GM18507 (cell line): ENCODE data around the gene NPAS3.

Experiments
- DNase-seq: peaks from one replicate; pipeline ENCODE4 v3.0.0; 2011; ENCODE audit warnings: low read depth; ENCODE audit not compliant: insufficient read length; ENCODE audit errors: extremely low spot score
- FAIRE-seq: peaks from 2 replicates; lab custom pipeline; 2011; peaks lifted over from hg19 to GRCh38; lab: Jason Lieb, UNC

NPAS3 gene

DNA sequence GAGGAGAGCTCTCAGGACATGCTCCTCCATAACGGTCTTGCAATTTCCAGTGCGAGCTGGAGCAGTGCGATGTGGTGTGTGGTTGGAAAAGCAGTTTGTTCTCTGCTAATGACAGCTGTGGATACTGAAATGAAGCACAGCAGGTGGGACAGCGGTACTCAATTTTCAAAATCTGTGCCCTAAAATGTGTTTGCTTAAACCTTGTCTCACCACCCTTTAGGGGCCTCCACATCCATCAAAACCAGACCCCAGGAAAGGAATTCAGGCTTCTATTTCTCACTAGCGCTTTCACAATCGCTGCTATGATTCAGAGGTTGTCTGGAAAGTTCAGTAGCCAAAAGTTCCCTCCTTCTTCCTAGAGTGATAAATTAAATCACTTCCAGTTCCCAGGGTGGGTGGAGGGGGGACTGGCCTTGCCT is 571.4 kb downstream of the NPAS3 start:
- no peak for DNase-seq
- no peak for FAIRE-seq

DNA sequence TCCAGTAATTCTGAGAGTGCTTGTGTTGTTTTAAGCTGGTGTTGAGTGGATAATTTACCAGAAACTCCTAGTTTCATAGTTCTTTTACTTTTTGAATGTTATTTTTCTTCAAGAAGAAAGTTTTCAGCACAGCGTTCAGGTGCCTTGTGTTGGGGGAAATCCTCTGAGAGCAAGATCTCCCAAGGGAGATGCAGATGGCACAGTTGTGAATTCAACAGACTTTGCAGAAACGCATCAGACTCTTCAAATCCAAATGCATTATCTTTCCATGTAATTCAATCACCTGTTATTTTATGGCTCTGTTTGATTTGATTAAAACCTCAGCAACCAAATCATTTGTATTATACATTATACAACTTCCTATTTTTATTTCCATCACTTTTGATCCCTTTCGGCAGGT is 572.3 kb downstream of the NPAS3 start:
- no peak for DNase-seq
- FAIRE-seq = no peak

DNA sequence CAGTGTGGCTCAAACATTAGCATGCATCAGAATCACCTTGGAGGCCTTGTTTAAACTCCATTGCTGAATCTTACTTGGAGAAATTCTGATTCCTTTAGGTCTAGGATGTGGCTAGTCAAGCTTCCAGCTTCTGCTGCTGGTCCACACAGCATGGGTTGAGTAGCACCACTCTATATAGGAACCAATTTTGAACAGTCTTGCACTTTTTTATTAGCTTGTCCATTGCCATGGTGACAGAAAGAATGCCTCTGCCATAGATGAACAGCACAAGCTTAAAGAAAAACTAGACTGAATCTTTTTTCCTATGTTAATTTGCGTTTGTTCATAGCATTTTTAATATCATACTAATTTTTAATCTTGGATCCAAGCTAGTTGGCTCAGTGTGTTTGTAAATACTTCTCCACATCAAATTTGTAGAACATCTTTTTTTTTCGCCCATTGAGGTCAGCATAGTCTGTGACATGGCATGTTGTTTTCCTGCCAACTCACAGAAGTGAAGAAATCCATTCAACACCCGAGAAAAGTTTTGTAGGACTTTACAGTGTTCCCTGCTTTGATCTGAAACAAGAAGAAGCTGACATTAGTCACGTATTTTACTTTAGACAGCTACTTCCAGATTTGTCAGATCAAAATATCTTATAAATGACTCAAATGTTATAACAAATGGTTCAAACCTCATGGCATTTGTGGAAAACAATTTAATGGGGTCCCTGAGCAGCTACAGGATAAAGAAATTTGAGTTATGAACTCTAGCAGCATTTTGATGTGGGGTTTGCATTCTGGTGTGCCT is 573.4 kb downstream of the NPAS3 start:
- DNase-seq (no peak), FAIRE-seq (no peak)

DNA sequence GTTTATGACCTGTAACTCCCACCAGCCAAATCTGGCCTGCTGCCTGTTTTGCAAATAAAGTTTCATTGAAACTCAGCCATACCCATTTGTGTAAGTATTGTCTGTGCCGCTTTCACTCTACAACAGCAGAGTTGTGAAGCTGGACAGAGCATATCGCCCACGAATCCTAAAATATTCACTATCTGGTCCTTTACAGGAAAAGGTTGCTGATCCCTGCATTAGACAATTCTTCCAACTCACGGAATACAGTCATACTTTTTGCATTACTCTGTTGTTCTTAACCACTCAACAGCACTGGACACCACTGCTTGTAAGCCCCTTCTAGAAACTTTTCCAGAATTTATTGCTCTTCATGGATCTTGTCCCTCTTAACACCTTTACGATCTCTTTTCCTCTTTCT is 576.8 kb downstream of the NPAS3 start:
- DNase-seq (no peak), FAIRE-seq (no peak)

DNA sequence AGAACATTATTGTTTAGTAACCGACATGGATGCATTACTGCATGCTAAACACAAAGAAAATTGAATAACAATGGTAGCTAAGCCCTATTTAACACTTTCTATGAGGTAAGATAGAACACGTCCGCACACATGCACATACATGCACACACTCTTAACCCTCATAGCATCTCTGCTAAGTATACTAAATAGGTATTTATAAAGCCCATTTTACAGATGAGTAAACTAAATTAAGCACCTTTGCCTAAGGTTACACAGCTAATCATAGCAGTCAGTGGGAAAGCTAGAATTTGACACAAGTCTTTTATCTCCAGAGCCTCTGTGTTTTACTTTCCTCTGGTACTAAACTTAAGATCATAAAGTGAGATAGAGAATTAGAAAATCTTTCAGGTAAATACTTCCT is 577.2 kb downstream of the NPAS3 start:
- no peak for DNase-seq
- FAIRE-seq = no peak

DNA sequence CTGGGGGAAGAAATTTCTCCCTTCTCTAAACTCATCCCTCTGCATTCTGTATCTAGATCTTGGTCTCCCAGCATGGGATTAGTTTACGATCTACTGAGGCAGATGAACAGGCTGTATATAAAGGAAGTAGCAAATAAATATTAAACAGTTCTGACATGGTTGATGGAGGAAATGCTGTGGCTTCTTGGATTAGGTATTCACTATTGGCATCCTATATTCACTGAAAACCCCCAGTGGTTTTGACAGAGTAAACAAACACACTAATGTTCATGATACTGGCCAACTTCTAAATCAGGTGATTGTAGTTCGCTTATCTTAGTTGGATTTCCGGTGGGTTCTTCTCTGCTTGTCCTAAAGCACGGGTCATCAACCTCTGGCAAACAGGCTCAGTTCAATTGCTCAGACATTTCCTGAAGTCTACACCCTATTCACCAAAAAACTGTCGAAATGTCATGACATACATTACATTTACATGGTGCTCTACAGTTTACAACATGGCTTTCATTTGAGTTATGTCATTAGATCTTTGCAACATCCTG is 578.3 kb downstream of the NPAS3 start:
- no peak for FAIRE-seq
- no peak for DNase-seq

DNA sequence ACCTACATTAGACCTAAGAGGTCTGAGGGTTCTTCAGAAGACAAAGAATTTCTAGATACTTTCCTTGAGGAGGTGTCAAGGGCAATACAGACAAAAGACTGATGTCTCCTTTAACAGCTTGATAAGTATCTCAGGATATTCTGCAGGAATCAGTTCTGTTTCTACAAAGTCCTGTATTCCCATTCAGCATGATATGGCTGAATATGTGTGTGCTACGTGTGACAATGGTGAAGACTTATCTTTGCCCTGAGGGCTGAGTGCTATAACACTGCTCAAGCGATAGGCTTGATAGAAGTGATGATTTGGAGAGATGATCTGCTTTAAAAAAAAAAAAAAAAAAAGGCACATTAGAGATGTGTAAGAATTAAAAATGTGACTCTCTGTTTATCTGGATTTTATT is 582.5 kb downstream of the NPAS3 start:
- DNase-seq = no peak
- FAIRE-seq = no peak

DNA sequence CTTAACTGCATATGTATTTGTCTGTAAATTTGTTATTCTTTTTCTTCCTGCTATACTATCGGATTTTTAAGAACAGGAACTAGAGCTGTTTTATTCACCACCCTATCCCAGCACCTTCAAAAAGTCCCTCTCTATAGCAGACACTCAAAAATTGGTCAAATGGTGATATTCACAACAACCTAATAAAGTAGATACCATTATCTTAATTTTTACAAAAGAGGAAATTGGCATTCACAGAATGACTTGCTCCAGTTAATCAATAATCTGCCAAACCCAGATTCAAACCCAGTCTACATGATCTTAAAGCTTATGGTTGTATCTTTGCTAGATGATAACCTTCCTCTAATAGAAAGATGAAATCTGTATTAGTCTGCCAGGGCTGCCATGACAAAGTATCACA is 585.6 kb downstream of the NPAS3 start:
- FAIRE-seq (no peak), DNase-seq (no peak)

DNA sequence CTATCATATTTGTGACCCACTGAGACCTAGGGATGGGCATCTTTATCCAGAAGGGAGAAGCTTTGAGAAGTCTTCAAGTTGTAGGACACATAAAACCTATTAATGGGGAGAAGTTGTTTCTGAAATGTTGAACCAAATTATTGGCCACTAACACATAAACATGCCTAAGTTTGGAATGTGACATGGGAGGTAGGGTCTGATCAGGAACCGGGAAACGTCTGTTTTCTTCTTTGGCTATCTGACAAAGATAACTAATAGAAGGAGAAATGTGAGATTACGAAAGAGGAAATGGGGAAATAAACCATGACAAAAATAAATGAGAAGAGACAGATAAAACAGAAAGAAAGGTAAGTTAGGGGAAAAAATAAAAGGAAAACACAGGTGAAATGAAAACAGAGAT is 586.9 kb downstream of the NPAS3 start:
- DNase-seq (no peak), FAIRE-seq (no peak)

DNA sequence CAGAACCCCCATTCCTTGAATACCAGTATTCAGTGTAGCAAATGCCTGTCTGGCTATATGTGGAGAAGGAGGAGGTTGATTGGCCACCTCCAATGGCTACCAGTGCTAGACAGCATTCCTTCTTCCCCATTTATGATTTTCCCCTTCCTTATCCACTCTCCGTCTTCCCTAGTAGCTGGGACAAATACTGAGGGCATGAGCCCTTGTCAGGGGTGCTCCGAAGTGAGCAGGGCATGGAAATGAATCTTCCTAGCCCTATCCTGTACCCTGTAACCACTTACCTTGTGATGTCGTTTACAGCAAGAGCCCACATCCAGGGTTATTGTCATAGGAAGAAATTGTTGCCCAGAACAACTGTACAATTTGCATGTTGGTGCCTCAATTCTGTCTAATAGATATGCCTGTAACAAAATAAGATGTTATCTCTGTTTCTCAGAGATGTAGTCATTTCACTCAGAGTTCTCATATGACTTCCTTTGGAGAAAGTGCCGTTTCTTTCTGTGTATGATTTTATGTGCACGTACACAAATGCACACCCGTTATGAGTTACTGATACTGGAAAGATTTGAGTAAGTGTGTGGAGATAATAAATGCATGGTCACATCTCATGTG is 588.5 kb downstream of the NPAS3 start:
- FAIRE-seq = no peak
- no peak for DNase-seq

DNA sequence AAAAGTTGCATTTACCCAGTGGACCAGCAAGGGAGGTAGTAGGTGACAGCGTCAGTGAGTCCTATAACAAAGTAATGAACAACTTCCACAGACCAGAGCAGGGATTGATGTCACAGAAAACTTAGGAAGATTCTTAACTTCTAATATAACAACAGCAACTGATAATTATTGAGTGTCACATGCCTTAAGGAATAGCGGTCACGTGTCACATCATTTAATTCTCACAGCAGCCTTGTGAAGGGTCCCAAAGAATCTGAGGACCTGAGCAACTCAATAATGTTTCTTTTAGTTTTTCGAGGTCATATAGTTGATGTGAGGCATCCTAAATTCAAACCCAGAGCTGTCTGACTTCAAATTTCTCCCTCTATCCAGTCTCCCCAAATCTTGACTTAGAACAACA is 590.0 kb downstream of the NPAS3 start:
- no peak for DNase-seq
- no peak for FAIRE-seq

DNA sequence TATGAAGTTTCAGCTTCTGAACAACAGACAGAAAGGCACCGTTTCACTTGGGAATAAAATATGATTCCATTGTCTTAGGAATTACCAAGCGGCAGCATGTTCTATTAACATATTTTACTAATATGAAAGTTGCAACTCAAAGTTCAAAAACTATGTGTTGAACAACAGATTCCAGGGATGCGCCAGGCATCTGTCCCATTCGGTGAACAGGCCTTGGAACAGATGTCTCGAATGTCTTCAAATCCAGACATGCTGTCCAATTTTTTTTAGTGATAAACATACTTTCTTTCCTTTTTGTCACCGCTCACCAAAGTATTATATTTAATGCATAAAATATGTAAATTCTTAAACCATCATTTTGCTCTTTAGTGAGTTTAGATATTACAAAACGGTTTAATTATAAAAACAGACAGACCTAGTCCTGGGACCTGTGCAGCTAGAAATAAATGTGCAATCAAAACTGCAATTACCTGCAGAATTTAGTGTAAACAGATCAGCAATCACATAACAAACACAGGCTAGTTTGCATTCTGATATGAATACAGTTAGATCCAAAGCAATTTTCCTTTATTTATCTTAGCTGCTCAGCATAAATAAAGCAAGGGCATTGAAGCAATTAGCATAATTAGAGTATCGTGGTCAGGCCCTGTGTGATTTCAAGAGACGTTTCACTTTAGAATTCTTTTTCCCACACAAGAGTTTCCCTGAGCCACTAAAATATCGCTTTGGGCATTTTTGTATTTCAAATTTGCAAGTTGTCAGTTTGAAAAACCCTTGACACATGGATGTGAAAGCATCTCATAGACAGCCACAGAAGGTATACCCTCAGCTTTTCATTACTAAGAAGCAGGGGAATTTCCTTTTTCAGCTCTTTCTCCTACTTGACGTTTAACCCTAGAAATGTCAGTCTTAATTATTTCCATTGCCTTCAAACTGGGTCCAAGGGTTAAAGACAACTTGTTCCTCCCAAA is 591.4 kb downstream of the NPAS3 start:
- DNase-seq (no peak), FAIRE-seq (no peak)

DNA sequence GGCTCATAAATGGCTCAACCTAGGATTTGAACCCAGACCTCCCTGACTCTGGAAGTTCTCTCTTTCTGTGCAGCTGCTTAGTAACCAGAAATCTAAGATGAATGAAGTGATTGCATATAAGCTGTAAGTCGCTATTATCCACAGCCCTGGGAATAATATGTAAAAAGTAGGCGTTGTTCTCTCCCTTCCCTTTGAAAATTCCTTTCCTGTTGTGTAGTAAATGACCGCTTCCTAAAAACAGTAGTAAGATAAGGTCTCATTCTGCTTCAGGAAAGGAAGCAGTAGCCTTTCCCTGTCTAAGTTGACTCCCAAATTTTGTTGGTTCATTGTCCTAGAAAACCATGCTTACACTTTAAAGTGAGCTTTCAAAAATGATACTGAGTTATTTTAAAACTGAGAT is 593.9 kb downstream of the NPAS3 start:
- no peak for DNase-seq
- no peak for FAIRE-seq

DNA sequence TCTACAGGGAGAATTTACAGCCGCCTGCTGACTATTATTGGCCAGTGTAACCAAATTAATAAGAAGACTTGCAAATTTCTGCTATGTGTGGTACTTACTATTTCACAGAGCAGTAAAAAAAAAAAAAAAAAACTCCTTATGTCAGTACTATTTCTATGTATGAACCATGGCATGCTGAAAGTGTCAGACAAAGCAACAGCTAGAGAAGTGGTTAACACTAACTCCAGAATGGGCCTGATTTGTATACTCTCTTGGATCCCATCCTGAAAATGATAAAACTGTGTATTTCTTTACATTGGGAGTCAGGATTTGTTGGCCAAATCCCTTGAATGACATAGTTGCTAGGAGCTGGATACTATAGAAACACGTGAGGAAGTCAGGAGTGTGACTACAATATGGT is 595.4 kb downstream of the NPAS3 start:
- FAIRE-seq (no peak), DNase-seq (no peak)

DNA sequence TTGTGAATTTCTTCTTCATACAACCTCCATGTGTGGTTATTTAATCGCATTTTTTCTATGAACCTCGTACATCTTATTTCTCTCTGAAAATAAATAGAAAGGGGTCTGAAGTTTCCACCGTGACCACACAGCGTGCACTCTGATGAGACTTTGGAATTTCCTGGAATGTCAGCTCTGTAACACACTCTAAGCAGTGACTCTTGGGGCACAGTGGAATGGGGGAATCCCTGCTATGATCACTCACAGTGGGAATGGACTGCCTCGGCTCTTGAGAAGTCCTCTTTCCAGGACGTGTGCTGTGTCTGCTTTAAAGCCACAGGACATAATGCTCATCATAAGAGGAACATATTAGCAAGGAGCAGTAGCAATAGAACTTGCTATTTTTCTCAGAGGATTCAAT is 596.0 kb downstream of the NPAS3 start:
- DNase-seq (no peak), FAIRE-seq (no peak)

DNA sequence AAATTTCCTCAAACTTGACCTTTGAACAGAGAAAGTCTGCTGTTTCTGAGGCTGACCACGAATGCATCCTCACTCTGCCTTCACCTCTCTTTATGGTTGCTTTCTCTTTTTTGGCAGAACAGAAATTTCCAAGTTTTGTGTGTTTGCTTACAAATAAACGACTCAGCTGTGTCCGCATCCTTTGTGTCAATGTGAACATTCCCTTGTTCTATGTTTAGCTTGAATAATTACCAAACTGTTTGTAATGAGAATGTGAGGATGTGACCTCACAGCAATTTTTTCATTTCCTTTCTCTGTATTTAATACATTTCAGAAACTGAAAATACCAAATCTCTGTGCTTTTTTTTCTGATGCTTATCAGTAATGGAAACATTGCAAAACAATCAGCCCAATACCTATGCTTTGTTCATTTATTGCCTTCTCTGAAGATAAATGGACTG is 601.3 kb downstream of the NPAS3 start:
- DNase-seq (no peak), FAIRE-seq (no peak)

DNA sequence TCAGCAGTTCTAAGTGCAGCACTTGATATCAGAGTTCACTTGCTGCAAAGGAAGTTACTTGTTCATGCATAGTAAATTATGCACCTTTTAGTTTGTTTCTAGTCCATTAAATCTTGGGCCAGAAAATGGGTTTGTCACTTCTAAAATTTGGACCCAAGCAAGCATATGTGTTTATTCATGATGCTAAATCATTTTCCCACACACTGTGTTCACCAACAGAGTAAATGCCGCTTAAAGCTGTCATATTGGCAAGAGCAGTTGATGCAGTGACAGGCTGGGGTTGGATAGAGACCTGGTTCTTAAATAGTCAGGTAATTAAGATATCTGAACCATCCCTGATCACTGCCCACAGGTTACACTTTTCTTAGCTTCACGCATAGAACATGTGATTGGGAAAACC is 602.5 kb downstream of the NPAS3 start:
- FAIRE-seq = no peak
- no peak for DNase-seq

DNA sequence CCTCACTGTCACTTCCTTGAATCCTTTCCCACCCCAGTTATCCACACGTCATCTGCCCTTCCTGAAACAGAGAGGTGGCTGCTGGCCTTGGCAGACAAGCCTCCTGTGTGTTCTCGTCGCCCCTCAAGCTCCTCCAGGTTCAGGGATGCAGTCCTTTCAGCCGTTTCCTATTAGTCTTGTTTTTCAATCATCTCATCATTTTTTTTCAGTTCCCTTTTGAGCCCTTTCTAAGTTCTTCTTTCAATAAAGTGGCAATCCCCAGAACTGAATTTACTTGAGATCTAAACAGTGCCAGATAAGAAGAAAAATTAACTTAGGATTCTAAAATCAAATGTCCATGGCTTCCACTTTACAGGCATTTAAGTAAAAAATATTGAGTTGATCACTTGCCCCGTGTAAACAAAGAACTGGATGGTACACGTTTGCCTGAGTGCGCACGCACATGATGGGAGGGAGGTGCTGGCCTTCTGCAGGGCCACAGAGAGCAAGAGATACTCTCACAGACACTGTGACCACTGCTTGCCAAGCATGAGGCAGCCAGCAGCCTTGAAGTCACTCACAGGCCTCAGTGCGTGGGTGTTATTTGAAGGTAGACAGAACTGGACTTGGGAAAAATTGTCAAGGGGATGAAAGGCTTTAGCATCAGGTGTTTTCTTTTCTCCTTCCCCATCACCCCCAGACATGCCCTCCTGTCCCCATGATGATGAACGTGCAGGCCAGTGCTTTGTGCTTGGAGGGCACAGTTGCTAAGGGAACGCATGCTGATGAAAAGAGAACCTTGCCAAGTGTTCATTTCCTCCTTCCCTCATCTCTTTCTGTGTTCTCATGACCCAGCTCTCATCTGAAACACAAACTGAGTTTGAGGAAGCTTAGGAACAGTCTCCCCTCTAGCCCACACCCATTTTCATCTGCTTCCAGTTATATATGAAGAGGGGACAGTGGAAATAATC is 603.9 kb downstream of the NPAS3 start:
- FAIRE-seq (no peak), DNase-seq (no peak)

DNA sequence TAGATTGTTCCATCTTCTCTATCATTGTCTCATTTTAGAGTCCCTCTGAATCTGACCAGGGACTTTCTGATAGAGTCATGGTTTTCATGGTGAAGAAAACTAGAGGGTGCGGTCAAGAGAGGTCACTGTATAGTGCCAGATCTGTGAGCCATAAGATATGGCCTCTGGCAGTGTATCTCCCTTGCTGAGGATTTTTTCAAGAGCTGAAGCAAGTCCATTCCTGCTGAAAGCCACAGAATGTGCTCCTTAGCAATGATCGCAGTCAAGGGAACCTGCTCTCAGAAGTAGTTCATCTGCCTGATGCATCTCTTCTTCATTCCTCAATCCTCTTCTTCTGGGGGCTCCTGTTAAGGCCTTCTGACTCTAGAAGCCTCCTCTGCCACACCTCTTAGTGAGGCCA is 607.0 kb downstream of the NPAS3 start:
- DNase-seq = no peak
- no peak for FAIRE-seq
